IPS DF 6.9 (cell line): ENCODE measurements around the gene PCYT1A.

ENCODE experiments used
- DNase-seq: peaks from one replicate; pipeline ENCODE4 v3.0.0-alpha.2; 2013; ENCODE audit warnings: low read depth, low spot score
- H3K27ac ChIP-seq: one replicate; pipeline ENCODE4 v1.5.1; 2013; ENCODE audit warnings: low read length, control low read depth
- H3K27me3 ChIP-seq: 2 replicates; pipeline ENCODE4 v1.6.1; 2013; ENCODE audit warnings: mild to moderate bottlenecking, low read length; ENCODE audit not compliant: control insufficient read depth, insufficient read depth
- H3K36me3 ChIP-seq: 2 replicates; pipeline ENCODE4 v1.6.1; 2013; ENCODE audit warnings: low read length; ENCODE audit not compliant: control insufficient read depth, insufficient read depth
- H3K4me1 ChIP-seq: 2 replicates; pipeline ENCODE4 v1.6.1; 2013; ENCODE audit warnings: low read length; ENCODE audit not compliant: control insufficient read depth, insufficient read depth
- H3K4me3 ChIP-seq: 2 replicates; pipeline ENCODE4 v1.5.1; 2013; ENCODE audit warnings: mild to moderate bottlenecking, low read length
- H3K9me3 ChIP-seq: 2 replicates; pipeline ENCODE4 v1.6.1; 2013; ENCODE audit warnings: low read length, inconsistent platforms; ENCODE audit not compliant: control insufficient read depth, insufficient read depth
- WGBS: extraction: QIAGEN DNeasy Blood & Tissue Kit; methylation state at CpG from one replicate; pipeline ENCODE4 v1.1.7; 2013; ENCODE audit warnings: mixed read lengths, missing lambda C conversion rate; ENCODE audit not compliant: insufficient read length, insufficient coverage; 5-methylcytosine and 5-hydroxymethylcytosine counted together

PCYT1A gene

DNA sequence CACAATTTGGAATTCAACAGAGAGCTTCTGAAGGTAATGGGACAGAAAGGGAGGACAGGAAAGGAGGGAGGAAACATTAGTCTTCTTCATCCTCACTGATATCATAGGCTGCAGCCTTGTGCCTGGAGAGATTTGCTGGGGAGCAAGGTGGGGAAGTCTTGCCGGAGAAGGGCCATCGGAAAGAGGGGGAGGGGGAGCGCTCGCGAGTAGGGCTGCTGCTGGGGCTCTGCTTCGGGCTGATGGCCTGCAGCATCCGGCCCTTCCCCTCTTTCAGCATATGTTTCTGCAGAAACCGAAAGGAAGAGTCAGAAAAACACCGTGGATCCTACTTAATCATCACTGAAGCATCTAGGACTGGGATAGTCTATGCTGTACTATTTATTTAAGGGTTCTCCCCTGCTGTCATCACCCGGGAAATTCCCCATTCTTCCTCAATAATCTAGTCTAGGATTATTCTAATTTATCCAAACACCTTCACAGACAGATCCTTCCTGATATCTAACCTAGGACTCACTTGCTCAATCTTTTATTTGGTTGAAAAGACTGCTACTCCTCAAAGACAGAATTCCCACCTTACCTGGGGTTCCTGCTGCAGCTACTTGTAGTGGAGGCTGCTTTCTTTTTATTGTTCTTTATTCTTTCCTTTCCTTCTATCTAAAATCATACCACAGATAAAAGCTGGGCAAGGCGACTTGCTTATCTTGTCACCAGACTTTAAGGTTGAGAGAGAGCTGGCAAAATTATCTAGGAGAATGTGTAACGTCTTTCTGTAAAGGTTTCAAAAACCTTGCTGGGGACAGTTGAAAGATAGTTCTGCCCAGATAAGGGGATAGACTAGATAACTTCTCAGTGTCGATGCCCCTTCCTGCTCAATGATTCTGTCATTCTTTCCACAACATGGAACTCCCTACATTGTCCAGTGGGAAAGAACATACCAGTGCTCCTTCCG is 48.6 kb downstream of the PCYT1A start:
- no CpG with 5 or more reads among the region's 14 CpGs for WGBS
- Histone ChIP-seq H3K27me3 (no peaks in the 10 kb centered on the region), H3K4me3 (no peak overlapping the region), H3K9me3 (no peaks in the 10 kb centered on the region), H3K4me1 (no peaks in the 10 kb centered on the region), H3K36me3 (peaks cover 3% of the 10 kb centered on the region; the same call in 1 of the 2 replicates), H3K27ac (no peak overlapping the region)
- no peak for DNase-seq

- H3K27ac ChIP-seq, result no peak overlapping the region
- H3K36me3 ChIP-seq, result peaks cover 3% of the 10 kb centered on the region; the same call in 1 of the 2 replicates
- no peak for DNase-seq
Observed at GRCh38 chr3:196237203-196237602, 50.3 kb downstream of the PCYT1A start.

GRCh38 chr3:196236223-196236622 is 51.3 kb downstream of the PCYT1A start:
- Histone ChIP-seq H3K9me3 (no peaks in the 10 kb centered on the region), H3K4me3 (no peak overlapping the region), H3K27ac (no peak overlapping the region), H3K27me3 (no peaks in the 10 kb centered on the region), H3K36me3 (no peaks in the 10 kb centered on the region; the same call in 1 of the 2 replicates), H3K4me1 (no peaks in the 10 kb centered on the region)
- no peak for DNase-seq
- WGBS, result no CpG with 5 or more reads among the region's 8 CpGs

More at GRCh38 chr3:196237203-196237602, 50.3 kb downstream of the PCYT1A start:
- Histone ChIP-seq H3K27me3 (no peaks in the 10 kb centered on the region), H3K4me1 (no peaks in the 10 kb centered on the region), H3K4me3 (no peak overlapping the region), H3K9me3 (no peaks in the 10 kb centered on the region)
- no CpG with 5 or more reads among the region's 5 CpGs for whole genome bisulfite sequencing

DNA sequence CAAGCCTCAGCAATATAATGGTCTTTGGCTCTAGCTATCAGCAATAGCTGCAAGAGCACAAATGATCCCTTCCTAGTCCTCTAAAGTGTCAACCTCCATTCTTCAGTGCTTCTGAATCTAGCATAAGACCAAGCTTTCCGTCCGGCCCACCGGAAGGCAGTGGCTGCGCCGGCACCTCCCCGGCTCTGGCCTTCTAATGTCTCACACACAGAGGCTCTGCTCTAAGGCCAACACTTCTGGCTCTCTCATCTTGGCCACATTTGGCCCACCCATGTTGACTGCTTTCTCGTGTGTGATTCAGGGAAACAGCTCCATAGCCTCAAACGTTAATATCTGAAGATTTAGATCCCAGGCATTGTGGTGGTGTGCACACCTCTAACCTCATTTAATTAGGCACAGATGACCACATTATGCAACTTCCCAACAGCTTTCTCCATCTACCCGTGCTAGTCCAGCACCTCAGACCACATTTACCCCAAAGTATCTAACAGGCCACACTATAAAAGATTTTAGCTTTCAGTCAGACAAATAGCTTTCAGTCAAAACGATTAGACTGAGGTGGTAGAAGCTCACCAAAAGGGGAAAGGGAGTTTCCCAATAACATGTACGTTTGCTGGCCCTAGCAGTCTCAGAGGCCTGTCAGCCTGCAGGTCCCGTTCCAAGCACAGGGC is 51.9 kb downstream of the PCYT1A start:
- H3K4me1 ChIP-seq, result no peaks in the 10 kb centered on the region
- no peak for DNase-seq
- H3K4me3 ChIP-seq, result no peak overlapping the region
- H3K9me3 ChIP-seq, result no peaks in the 10 kb centered on the region
- no peaks in the 10 kb centered on the region; the same call in 1 of the 2 replicates for H3K36me3 ChIP-seq
- no CpG with 5 or more reads among the region's 12 CpGs for WGBS
- H3K27me3 ChIP-seq, result no peaks in the 10 kb centered on the region
- H3K27ac ChIP-seq, result no peak overlapping the region

DNA sequence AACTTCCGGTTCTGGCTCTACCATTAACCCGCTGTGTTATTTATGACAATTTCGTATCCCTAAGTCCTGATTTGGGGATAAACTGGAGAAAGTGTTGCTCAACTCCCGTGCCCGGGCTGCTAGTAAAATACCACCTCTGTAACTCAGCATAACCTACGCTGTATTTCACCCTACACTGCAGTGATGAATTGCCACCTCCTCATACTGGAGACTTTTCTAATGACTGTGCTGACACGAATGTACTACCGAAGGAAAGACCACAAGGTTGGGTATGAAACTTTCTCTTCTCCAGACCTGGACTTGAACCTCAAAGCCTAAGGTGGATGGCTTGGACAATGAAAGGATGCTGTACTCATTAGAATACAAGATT is 54.7 kb downstream of the PCYT1A start:
- WGBS, result no CpG with 5 or more reads among the region's 8 CpGs
- Histone ChIP-seq H3K4me3 (no peak overlapping the region), H3K36me3 (no peaks in the 10 kb centered on the region; the same call in 1 of the 2 replicates), H3K27ac (no peak overlapping the region), H3K9me3 (no peaks in the 10 kb centered on the region), H3K4me1 (no peaks in the 10 kb centered on the region), H3K27me3 (no peaks in the 10 kb centered on the region)
- DNase-seq, result no peak

DNA sequence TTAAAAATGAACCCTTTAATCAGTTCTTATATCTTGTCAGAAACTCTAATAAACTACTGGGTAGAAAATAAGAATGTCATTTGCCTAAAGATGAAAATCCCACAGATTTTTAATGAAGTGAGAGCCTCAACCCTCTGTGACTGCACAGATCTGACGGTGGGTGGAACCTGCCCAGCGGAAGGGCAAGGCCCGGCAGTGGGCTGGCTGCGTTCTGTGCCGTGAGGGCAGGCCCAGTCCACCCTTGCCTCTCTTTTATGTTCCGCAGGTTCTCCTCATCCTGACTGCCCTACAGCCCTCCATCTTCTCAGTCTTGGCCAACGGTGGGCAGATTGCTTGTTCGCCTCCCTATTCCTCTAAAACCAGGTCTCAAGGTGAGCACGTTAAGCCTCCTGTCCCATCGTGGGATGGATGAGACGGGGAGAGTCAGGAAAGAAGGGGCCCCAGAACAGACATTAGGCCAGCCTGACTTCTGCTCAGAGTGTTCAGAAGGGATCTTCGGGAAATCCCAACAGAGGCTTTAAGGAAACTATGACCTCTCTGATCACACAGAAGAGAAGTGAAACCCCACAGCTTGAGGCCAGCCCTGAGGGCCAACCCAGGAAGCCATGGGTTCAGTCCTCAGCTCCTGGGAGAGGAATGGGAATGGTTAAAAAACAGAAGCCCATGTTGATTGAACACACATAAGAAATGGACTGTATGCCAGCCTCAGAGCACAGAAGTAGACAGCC is 55.2 kb downstream of the PCYT1A start:
- H3K9me3 ChIP-seq, result no peaks in the 10 kb centered on the region
- H3K4me1 ChIP-seq, result no peaks in the 10 kb centered on the region
- no peaks in the 10 kb centered on the region for H3K27me3 ChIP-seq
- H3K36me3 ChIP-seq, result no peaks in the 10 kb centered on the region
- H3K4me3 ChIP-seq, result no peak overlapping the region; the same call in 1 of the 2 replicates
- no peak for DNase-seq
- no CpG with 5 or more reads among the region's 12 CpGs for WGBS
- no peak overlapping the region for H3K27ac ChIP-seq

DNA sequence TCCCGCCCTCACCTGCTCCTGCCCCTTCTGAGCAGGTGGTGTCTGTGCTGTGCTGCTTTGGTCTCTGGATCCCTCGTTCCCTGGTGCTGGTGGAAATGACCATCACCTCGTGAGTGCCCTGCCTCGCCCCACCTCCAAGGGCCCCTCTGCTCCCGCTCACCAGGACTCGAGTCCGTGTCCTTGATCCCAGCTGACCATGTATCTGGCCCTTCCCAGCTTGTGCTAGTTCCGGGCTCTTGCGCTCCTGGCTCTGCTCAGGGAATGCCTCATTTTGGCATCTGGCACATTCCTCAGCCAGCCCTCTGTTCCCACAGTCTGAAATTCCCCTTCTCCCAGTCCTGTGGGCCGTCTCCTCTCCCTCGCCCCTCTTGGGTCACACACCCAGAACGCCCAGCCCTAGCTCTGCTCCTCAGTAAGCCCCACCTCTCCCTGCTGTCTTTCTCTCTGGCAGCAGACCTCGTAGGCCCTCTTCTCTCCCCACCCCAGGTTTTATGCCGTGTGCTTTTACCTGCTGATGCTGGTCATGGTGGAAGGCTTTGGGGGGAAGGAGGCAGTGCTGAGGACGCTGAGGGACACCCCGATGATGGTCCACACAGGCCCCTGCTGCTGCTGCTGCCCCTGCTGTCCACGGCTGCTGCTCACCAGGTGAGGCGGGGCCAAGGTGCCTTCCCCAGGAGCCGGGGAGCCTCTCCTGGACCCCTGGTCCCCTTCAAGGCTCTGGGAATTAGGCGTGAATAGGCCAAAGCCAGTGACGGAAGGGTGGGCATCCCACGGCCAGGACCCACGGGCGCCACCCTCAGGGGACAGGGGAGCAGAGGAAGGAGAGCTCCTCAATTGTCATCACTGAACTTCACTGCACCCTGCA is 59.7 kb downstream of the PCYT1A start:
- H3K27ac ChIP-seq, result no peak overlapping the region
- H3K9me3 ChIP-seq, result no peaks in the 10 kb centered on the region
- H3K36me3 ChIP-seq, result no peaks in the 10 kb centered on the region
- H3K4me1 ChIP-seq, result no peaks in the 10 kb centered on the region; the same call in 1 of the 2 replicates
- H3K27me3 ChIP-seq, result no peaks in the 10 kb centered on the region
- no CpG with 5 or more reads among the region's 24 CpGs for WGBS
- H3K4me3 ChIP-seq, result no peak overlapping the region
- no peak for DNase-seq

DNA sequence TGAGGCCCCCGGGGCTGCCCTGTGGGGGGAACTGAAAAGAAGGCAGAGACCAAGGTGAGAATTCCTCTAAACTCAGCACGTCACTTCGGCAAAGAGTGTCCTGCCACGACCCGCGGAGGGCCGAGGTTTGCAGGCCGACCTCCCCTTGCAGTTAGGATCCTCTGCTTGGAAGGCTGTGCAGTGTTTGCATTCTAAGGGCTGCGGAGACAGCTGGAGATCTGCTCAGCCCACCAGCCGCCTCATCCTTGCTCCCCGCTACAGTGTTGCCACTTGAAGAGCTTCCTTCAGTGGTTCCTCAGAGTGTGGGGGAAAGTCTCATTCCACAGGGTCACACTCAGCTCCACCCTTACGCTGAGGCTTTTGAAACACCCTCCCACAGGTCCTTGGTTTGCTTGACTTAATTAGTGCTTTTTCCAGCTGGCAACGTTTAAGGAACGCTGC is 60.4 kb downstream of the PCYT1A start:
- H3K4me1 ChIP-seq, result no peaks in the 10 kb centered on the region; the same call in 1 of the 2 replicates
- DNase-seq, result no peak
- no peaks in the 10 kb centered on the region for H3K9me3 ChIP-seq
- no peaks in the 10 kb centered on the region for H3K27me3 ChIP-seq
- H3K27ac ChIP-seq, result no peak overlapping the region
- H3K36me3 ChIP-seq, result no peaks in the 10 kb centered on the region
- no peak overlapping the region for H3K4me3 ChIP-seq
- WGBS, result no CpG with 5 or more reads among the region's 14 CpGs

- no peak overlapping the region for H3K27ac ChIP-seq
- no peak overlapping the region for H3K4me3 ChIP-seq
- H3K27me3 ChIP-seq, result no peaks in the 10 kb centered on the region
- no peaks in the 10 kb centered on the region for H3K36me3 ChIP-seq
- H3K9me3 ChIP-seq, result no peaks in the 10 kb centered on the region
- no CpG with 5 or more reads among the region's 15 CpGs for WGBS
- no peaks in the 10 kb centered on the region; the same call in 1 of the 2 replicates for H3K4me1 ChIP-seq
- DNase-seq, result no peak
Observed at GRCh38 chr3:196225763-196226364, 61.7 kb downstream of the PCYT1A start.
